ENCODE measurements around the gene B4GALT1.

GRCh38 chr9:33103501-33104281, 63.4 kb downstream of the B4GALT1 start:
- TF ChIP-seq CTCF (IDR thresholded peaks at IDR 0.05; ENCODE audit: extremely low read depth in 1 of 2, insufficient read depth in 1 of 2, low read depth in 1 of 2, low read length in 2 of 2) (no peak), EZH2 (IDR thresholded peaks at IDR 0.05; ENCODE audit: borderline replicate concordance, low read depth, low read length, severe bottlenecking) (no peak), POLR2A (IDR thresholded peaks at IDR 0.05; ENCODE audit: low read depth, low read length) (no peak), MAX (IDR thresholded peaks at IDR 0.05; ENCODE audit: insufficient read depth, insufficient read length) (no peak)

All from endothelial cell of umbilical vein (primary cell).